Measurements from ENCODE around the gene DOP1B. TPM values are rescaled to one million over a fixed set of nuclear protein-coding genes. Genes with fewer than 3 reads are reported as not detected.
A peak's percentile ranks its signal among the peaks of the same experiment; 100 is the strongest.

Gene DOP1B
- total RNA-seq = 10.6 and 11.7 TPM in 2 replicates

GRCh38 chr21:36156815-36157670, at the start of gene DOP1B:
Gene DOP1B (plus strand): TSS chr21:36156824. CDS start chr21:36164734, 7,910 bp downstream.
- TF ChIP-seq CTCF (IDR thresholded peaks at IDR 0.05; ENCODE audit: insufficient read depth, low read depth, low read length) = no peak
- DNase-seq (ENCODE audit: low read depth) = no peak

GRCh38 chr21:36109868-36110267, 46.8 kb upstream of the DOP1B start:
- no peak for TF ChIP-seq CTCF (IDR thresholded peaks at IDR 0.05; ENCODE audit: insufficient read depth, low read depth, low read length)
- no peak for DNase-seq (ENCODE audit: low read depth)
- H3K4me3 ChIP-seq (ENCODE audit: low read depth, low read length) = no peak overlapping the region

More at GRCh38 chr21:36156815-36157670, at the start of gene DOP1B:
- peak within 1 kb of the TSS; percentile 72 for H3K4me3 ChIP-seq (ENCODE audit: low read depth, low read length)

- no peak overlapping the region for H3K4me3 ChIP-seq (ENCODE audit: low read depth, low read length)
- no peak for DNase-seq (ENCODE audit: low read depth)
- no peak for TF ChIP-seq CTCF (IDR thresholded peaks at IDR 0.05; ENCODE audit: insufficient read depth, low read depth, low read length)
Measured at GRCh38 chr21:36111238-36111637, 45.4 kb upstream of the DOP1B start.

- H3K4me3 ChIP-seq (ENCODE audit: low read depth, low read length) = peak overlapping the region; percentile 2
- DNase-seq (ENCODE audit: low read depth) = peak; percentile 33
Measured at GRCh38 chr21:36113647-36114428, 42.8 kb upstream of the DOP1B start.

GRCh38 chr21:36115138-36115730, 41.4 kb upstream of the DOP1B start:
- DNase-seq (ENCODE audit: low read depth) = no peak
- H3K4me3 ChIP-seq (ENCODE audit: low read depth, low read length) = no peak overlapping the region
- no peak for TF ChIP-seq CTCF (IDR thresholded peaks at IDR 0.05; ENCODE audit: insufficient read depth, low read depth, low read length)

More at GRCh38 chr21:36113647-36114428, 42.8 kb upstream of the DOP1B start:
- TF ChIP-seq CTCF (IDR thresholded peaks at IDR 0.05; ENCODE audit: insufficient read depth, low read depth, low read length) = no peak

GRCh38 chr21:36117286-36117741, 39.3 kb upstream of the DOP1B start:
- TF ChIP-seq CTCF (IDR thresholded peaks at IDR 0.05; ENCODE audit: insufficient read depth, low read depth, low read length) = no peak
- H3K4me3 ChIP-seq (ENCODE audit: low read depth, low read length) = no peak overlapping the region
- no peak for DNase-seq (ENCODE audit: low read depth)

Data from fibroblast of villous mesenchyme (primary cell).